Testis (tissue), 3 donors: ENCODE data around the gene ZFY. TPM values are rescaled to one million over a fixed set of nuclear protein-coding genes. Genes with fewer than 3 reads are reported as not detected.

Experiments
- DNase-seq: peaks from one replicate; pipeline ENCODE4 v3.0.0-alpha.2; 2019
- H3K27ac ChIP-seq, 2 donors: fragments of 200-600 bp; sonication (generic); one replicate each; pipeline ENCODE4 v1.5.1; 2019
- H3K27me3 ChIP-seq: fragments of 200-600 bp; sonication (generic); one replicate; pipeline ENCODE4 v1.5.1; 2019
- H3K36me3 ChIP-seq: fragments of 200-600 bp; sonication (generic); one replicate; pipeline ENCODE4 v1.5.1; 2017; ENCODE audit warnings: low read depth; ENCODE audit errors: missing control alignments
- H3K4me1 ChIP-seq: fragments of 200-600 bp; sonication (generic); one replicate; pipeline ENCODE4 v1.5.1; 2019
- H3K4me3 ChIP-seq, 2 donors: fragments of 200-600 bp; sonication (generic); one replicate each; pipeline ENCODE4 v1.5.1; 2017 to 2019
- H3K9me3 ChIP-seq: fragments of 200-600 bp; sonication (generic); one replicate; pipeline ENCODE4 v1.5.1; 2017
- POLR2A ChIP-seq: fragments of 450-650 bp; IDR thresholded peaks from one replicate; pipeline ENCODE4 v1.6.1; 2017; ENCODE audit warnings: antibody characterized with exemption, mild to moderate bottlenecking, moderate library complexity
- WGBS, 2 donors: methylation state at CpG; one replicate each; pipeline ENCODE4 v1.1.5; 2018; 5-methylcytosine and 5-hydroxymethylcytosine counted together
- intact Hi-C: fragments of 100-400 bp; cut with DNase I; formaldehyde crosslinking; loops from one replicate; pipeline ENCODE4 v1.15.1; 2023; ENCODE audit warnings: low total_unique reads
- polyA plus RNA-seq: library from polyadenylated mRNA; stranded (reverse); fragments of 350-450 nt; fragmentation: Illumina TruSeq; extraction: RNeasy Lipid Tissue Mini Kit (QIAGEN cat#74804); gene quantifications from one replicate; pipeline ENCODE4 v1.2.3, GENCODE V29; 2014; ENCODE audit warnings: low read depth, low replicate concordance; ENCODE audit not compliant: insufficient read depth
- total RNA-seq, 2 donors: library from RNA; depleted of rRNA; stranded (reverse); fragments of >200 nt; gene quantifications; one replicate each; pipeline ENCODE4 v1.2.3, GENCODE V29; 2016
- TF ChIP-seq, protein P1 (sequence below), 3 experiments: fragments of 450-650 bp in 2 of 3; fragments of 200-600 bp in 1 of 3; sonication (generic) in 1 of 3; IDR thresholded peaks; one replicate each; pipeline ENCODE4 v1.5.1; 2016 to 2019; ENCODE audit warnings: antibody characterized with exemption in 3 of 3, mild to moderate bottlenecking in 2 of 3, moderate library complexity in 1 of 3

Gene ZFY
- total and polyA plus RNA-seq, 3 donors from 2014 or later: 9.7 to 13.7 (median 11.3) TPM

DNA sequence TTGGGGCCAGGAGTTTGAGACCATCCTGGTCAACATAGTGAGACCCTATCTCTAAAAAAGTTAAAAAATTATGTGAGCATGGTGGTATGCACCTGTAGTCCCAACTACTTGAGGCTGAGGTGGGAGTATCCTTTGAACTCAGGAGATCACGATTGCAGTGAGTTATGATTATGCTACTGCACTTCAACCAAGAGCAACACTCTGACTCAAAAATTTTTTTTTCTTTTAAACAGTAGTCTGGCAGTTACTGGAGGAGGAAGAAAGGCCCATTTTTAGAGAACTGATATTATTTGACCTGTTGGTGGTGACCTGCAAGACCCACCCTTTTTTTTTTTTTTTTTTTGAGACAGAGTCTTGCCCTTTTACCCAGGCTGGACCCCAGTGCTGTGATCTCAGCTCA, 29.6 kb downstream of the ZFY start:
- WGBS, 2 donors: 53 to 60% methylated on average over 1 of the region's 1 CpG
- Histone ChIP-seq H3K9me3 (no peaks in the 10 kb centered on the region), H3K4me1 (no peaks in the 10 kb centered on the region), H3K4me3 (no peak overlapping the region), H3K27me3 (no peaks in the 10 kb centered on the region), H3K36me3 (no peaks in the 10 kb centered on the region), H3K27ac (no peak overlapping the region)
- DNase-seq: no peak
- intact Hi-C loops: no loop called here
- no peak for TF ChIP-seq POLR2A

DNA sequence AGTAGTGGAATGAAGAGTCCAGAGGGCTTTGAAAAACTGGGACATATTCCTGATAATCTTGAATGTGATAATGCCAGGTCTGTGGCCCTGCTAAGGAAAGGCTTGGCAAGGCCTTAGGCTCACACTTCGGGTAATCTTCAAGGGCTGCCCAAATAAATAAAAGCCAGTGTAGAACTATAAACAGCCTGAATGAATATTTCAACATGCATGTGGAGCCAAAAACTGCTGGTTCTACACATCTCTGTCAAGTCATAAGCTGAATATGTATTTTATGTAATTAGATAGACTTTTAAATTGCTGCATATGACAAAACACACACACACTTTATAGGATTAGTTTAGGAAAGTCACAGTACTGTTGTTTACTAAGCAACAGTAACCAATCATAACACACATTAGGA, 30.4 kb downstream of the ZFY start:
- Histone ChIP-seq H3K9me3 (no peaks in the 10 kb centered on the region), H3K4me3 (no peak overlapping the region), H3K36me3 (no peaks in the 10 kb centered on the region), H3K4me1 (no peaks in the 10 kb centered on the region), H3K27ac (no peak overlapping the region), H3K27me3 (no peaks in the 10 kb centered on the region)
- no peak for DNase-seq
- TF ChIP-seq, protein P1, sequence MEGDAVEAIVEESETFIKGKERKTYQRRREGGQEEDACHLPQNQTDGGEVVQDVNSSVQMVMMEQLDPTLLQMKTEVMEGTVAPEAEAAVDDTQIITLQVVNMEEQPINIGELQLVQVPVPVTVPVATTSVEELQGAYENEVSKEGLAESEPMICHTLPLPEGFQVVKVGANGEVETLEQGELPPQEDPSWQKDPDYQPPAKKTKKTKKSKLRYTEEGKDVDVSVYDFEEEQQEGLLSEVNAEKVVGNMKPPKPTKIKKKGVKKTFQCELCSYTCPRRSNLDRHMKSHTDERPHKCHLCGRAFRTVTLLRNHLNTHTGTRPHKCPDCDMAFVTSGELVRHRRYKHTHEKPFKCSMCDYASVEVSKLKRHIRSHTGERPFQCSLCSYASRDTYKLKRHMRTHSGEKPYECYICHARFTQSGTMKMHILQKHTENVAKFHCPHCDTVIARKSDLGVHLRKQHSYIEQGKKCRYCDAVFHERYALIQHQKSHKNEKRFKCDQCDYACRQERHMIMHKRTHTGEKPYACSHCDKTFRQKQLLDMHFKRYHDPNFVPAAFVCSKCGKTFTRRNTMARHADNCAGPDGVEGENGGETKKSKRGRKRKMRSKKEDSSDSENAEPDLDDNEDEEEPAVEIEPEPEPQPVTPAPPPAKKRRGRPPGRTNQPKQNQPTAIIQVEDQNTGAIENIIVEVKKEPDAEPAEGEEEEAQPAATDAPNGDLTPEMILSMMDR (IDR thresholded peaks at IDR 0.05): no peak
- TF ChIP-seq POLR2A: no peak
- WGBS, 2 donors: 33 to 42% methylated on average over 1 of the region's 1 CpG
- intact Hi-C loops: no loop called here

DNA sequence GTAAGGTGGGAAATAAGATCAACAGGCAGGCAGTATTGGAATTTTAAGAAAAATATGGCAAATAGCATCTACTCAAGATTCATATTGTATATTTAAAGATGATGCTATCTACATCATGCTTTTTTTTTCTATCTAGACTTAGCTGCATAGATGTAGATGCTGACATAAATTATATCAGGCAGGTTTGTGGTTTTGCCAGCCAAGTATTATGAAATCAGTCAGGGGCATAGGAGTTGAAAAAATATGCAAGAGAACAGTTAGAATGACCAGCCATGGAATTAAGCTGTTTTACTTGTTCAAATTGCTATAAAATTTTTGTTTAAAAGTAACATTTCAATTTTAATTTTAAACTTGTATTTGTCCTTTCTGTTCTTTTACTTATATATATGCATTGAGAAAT, 34.4 kb downstream of the ZFY start:
- no peak for DNase-seq
- Histone ChIP-seq H3K27ac (no peak overlapping the region), H3K4me3 (no peak overlapping the region), H3K9me3 (no peaks in the 10 kb centered on the region), H3K36me3 (no peaks in the 10 kb centered on the region), H3K27me3 (no peaks in the 10 kb centered on the region), H3K4me1 (no peaks in the 10 kb centered on the region)
- TF ChIP-seq, protein P1 (IDR thresholded peaks at IDR 0.05): no peak
- TF ChIP-seq POLR2A: no peak
- intact Hi-C loops: no loop called here

DNA sequence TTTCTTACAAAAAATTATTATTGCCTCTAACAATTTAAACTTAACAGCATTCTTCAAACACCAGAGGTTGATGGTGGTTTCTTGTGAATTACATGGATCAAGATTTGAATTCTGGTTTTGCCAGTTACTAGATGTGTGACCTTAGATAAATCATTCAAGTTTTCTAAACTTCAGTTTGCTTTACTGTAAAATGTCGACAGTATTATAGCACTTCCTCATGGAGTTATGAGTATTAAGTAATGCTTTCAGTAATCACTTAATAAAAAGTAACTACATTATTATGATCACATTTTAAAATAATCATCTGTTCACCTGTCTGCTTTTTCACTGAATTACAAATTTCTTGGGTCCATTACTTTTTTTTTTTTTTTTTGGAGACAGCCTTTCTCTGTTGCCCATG, 37.5 kb downstream of the ZFY start:
- TF ChIP-seq POLR2A: no peak
- TF ChIP-seq, protein P1 (IDR thresholded peaks at IDR 0.05): no peak
- Histone ChIP-seq H3K36me3 (no peaks in the 10 kb centered on the region), H3K4me3 (no peak overlapping the region), H3K27ac (no peak overlapping the region), H3K27me3 (no peaks in the 10 kb centered on the region), H3K9me3 (no peaks in the 10 kb centered on the region), H3K4me1 (no peaks in the 10 kb centered on the region)
- intact Hi-C loops: no loop called here
- no peak for DNase-seq
- WGBS, 2 donors: 84 to 94% methylated on average over 1 of the region's 1 CpG

DNA sequence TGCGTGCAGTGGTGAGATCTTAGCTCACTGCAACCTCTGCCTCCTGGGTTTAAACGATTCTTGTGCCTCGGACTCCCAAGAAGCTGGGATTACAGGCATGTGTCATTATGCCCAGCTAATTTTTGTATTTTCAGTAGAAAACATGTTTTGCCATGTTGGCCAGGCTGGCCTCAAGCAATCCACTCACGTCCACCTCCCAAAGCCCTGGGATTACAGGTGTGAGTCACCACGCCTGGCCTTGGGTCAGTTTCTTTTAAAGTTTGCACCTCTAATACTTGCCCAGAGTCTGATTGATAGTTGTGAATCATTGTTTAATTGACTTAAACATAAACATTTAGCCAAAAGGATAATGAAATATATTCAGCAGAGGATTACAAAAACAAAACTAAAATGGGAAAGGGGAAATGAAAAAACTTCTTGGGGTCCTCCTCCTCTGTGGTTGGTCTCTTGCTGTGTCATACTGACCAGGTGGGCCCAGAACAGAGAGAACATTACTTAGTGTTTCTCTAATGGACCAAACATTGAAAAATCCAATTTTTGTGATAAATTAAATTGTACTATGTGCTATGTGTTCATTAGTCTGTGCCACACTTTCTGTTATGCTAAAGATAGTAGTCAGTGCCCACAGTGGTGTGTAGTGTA, 38.0 kb downstream of the ZFY start:
- Histone ChIP-seq H3K9me3 (no peaks in the 10 kb centered on the region), H3K36me3 (no peaks in the 10 kb centered on the region), H3K27me3 (no peaks in the 10 kb centered on the region), H3K4me1 (no peaks in the 10 kb centered on the region), H3K27ac (no peak overlapping the region), H3K4me3 (no peak overlapping the region)
- TF ChIP-seq, protein P1 (IDR thresholded peaks at IDR 0.05): no peak
- no peak for TF ChIP-seq POLR2A
- intact Hi-C loops: no loop called here
- WGBS, 2 donors: 92 to 98% methylated on average over 5 of the region's 5 CpGs
- no peak for DNase-seq
